GM19324 (cell line): Measurements from ENCODE around the gene HSPG2.

Source experiments
- ATAC-seq: cut with Tn5 transposase; IDR thresholded peaks from one replicate; pipeline ENCODE4 v1.9.1; 2021; ENCODE audit warnings: mild to moderate bottlenecking, moderate library complexity; ENCODE audit not compliant: unreplicated experiment, low FRiP score

HSPG2 gene

DNA sequence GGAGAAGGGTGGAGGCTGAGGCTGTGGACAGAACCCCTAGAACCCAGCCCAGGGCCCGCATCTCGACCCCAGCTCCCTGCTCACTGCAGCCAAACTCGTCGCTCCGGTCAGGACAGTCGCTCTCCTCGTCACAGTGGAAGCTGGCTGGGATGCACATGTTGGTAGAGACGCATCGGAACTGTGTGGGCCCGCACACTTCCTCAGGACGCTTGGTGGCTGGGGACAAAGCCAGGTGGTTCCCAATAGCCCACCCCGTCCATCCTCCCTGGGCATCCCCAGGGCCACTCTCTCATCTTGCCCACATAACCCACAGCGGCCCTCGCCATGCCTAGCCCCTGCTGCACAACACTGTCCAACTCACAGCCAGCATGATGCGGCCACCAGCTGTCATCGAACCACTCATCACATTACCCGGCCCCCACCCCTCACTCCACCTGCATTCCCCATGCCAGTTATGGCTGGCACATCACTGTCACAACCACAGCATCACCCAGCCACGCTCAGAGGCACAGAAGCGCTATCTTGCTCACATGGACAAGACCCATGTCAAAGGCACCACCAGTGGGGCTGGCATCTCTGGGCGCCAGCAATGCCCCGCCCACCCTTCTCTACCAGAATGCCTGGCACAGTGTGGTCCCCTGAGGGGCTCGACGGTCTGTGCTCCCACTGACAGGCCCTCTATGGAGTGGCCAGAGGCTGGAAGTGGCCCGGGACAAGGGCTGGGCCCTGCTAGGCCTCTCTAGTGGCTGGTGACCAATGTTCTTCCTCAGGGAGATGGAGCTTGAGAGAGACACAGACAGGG is 51.7 kb downstream of the HSPG2 start:
- no peak for ATAC-seq

DNA sequence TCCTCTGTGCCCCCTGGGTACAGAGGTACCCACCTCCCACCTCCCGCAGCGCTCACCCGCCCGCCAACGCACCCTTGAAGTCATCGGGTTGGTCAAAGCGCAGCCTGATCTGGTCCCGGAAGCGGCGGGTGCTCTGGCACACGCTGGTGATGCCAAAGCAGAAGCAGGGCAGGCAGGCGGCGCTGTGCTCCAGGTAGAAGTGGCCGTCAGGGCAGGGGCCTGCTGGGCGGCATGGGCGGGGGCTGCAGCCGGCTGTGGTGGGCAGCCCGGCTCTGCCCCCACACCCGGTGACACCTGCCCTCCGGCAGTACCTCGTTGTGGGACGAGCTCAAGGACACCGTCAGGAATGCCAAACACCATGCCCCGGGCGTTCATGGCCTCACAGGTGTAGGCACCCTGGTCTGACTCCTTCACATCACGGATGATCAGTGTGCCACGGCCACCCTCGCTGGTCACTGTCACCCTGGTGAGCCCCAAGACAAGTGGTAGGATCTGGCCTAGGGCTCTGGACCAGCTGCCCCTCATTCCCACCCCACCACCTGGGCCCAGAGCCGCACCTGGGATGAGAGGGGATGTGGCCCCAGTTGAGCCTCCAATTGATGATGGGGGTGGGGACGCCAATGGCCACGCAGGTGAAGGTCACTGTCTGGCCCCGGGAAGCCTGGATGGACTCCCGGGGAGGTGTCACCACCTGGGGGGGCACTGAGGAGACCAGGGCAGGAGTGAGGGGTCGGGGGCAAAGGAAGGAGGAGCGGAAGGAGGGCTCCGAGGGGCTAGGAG is 52.5 kb downstream of the HSPG2 start:
- ATAC-seq: no peak

GRCh38 chr1:21882721-21883415 is 54.2 kb downstream of the HSPG2 start:
- ATAC-seq: no peak

DNA sequence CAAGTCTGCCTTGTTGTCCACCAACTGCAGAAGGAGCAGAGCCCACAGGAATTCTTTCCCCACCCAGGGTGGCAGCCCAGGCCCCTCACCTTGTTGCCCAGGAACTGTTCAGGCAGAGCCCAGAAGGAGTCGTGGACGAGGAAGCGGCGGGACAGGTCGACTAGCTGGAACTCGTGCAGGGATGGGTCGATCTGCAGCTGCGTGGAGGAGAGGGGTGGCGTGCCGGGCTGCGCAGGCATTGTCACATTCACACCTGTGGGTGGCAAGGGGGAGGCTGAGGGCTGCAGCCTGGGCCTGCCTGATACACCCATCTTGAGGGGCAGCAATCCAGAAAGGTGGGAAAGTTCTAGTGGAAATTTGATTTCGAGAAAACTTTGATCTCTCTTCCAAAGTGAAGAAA is 55.9 kb downstream of the HSPG2 start:
- ATAC-seq: no peak

- ATAC-seq: no peak
Measured at GRCh38 chr1:21880619-21880970, 56.5 kb downstream of the HSPG2 start.

GRCh38 chr1:21879928-21880618 is 57.0 kb downstream of the HSPG2 start:
- ATAC-seq: no peak

DNA sequence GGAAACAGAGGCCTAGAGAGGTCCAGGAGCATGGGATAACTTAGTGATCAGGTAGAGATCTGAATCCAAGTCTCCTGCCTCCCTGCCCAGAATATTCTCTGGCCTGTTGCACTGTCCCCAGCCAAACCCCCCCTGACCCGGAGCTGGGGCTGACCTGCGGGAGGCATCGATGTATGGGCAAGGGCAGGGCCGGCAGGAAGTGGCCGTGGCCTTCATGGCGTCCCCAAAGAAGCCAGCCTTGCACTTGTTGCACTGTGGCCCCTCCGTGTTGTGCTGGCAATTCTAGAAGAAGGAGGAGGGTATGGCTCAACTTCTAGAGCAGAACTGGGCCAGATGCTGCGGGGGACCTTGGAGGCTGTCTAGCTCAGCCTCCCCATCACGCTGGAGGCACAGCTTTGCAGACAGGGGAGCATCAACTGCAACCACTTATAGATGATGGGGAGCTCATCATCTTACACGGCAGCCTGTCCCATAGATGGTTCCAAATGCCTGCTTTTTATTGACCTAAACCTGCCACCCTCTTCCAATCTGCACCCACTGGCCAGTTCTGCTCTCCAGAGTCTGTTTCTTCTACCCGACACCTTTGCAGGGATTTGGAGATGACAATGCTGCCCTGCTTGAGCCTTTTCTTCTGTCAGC is 58.2 kb downstream of the HSPG2 start:
- ATAC-seq: no peak

DNA sequence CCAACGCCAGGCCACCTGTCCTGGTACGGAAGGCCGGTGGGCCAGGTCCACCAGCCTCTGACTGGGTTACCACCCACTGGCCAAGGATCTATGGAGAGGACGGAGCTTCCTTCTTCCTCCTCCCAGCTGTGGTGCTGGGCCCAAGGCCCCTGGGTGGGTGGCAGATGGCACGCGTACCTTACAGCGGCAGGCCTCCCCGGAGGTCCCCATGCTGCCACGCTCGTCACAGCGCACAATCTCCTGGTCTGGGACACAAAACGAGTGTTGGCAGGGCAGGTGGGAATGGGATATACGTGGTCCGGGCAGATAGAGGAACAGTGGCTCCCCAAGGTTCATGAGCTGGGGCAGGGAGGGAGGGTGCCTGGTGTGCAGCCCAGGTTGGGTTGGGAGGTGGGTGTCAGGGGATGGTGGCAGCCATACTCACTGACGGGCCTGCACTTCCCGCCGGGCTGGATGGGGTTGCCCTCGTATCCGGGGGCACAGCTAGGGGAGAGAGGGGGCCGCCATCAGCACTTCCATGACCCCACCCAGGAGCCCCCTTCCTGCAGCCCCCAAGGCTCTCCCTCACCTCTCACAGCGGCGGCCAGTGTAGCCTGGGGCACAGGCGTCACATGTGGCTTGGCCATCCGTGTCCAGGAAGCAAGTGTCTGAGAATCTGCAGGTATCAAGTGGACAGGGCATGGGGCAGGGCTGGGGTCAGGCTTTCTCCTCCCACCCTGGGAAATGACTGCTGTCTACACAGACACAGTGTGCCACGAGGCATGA is 58.9 kb downstream of the HSPG2 start:
- no peak for ATAC-seq

GRCh38 chr1:21876267-21876666 is 60.8 kb downstream of the HSPG2 start:
- no peak for ATAC-seq

- ATAC-seq: no peak
Measured at GRCh38 chr1:21875621-21876063, 61.5 kb downstream of the HSPG2 start.

DNA sequence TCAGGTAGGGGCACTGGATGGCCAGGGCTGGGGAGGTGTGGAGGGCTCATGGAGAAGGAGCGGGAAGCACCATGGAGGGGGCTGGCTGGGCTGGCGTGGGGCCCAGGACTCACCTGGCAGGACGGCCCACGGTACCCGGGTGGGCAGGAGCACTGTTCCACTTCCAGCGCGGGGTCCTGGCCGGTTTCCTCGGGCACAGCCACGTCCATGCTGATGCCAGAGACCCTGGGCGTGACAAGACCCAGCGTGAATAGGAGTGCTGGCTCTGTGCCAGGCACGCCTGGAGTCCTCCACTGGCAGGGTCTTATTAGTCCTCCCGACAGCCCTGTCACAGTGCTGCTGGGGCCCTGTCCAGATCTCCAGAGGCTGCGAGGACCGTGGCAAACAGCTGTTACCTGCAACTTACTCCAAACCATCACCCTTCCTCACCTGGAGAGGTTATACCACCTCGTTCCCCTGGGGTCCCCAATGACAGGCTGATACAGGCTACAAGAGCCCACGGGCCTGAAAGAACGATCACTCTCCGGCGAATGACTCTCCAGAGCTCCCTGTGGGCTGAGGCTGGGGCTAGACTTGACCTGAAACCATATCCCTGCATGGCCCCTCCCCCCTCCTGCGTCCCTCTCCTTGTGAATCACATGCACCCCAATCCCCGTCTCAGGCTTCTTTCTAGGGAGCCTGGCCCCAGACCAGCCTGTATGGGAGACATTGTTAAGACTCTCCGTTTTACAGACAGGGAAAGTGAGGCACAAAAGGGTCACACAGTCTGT is 62.1 kb downstream of the HSPG2 start:
- ATAC-seq: no peak

GRCh38 chr1:21874328-21874727 is 62.8 kb downstream of the HSPG2 start:
- ATAC-seq: no peak

DNA sequence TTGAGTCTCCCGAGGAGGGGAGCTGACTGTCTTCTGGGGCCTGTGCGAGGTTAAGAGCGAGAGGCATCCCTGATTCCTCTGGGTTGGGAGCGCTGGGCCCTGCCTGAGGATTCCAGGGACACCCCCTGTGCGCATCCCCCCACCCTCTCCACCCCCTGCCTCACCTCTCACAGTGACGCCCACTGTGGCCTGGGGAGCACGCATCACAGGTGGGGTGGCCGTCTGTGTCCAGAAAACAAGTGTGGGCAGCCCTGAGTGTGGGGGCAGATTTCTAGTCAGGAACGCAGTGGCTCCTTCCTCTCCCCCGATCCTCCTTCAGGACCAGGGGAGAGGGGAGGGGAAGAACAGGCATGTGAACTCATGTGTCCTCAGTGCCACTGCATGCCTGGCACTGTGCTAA is 63.3 kb downstream of the HSPG2 start:
- no peak for ATAC-seq

- no peak for ATAC-seq
Measured at GRCh38 chr1:21873174-21873573, 63.9 kb downstream of the HSPG2 start.

DNA sequence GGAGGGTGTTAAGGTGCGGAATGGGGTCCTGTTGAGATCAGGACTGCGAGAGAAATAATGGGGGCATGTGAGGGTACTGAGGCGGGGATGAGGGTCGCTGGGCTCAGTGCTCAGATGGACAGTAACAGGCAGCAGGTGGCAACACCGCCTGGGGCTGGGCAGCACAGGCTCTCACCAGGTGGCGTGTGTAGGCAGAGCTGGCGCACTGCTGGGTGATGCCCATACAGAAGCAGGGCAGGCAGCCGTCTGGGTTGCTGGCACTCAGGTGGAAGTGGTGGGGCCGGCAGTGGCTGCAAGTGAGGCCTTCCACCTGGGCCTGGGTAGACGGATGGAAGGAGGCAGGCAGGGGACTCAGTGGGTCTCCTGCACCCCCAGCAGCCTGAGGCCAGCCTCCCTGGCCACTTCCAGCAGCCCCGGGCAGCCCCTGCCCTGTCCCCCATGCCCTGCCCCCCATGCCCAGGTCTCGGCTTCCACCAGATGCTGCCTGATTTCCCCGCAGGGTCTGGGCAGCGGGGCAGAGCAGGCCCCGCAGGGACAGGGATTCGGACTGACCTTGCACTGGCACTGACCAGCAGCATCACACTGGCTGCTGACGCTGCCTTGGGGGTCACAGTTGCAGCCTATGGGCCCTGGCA is 64.5 kb downstream of the HSPG2 start:
- no peak for ATAC-seq

- no peak for ATAC-seq
Measured at GRCh38 chr1:21871943-21872342, 65.2 kb downstream of the HSPG2 start.

DNA sequence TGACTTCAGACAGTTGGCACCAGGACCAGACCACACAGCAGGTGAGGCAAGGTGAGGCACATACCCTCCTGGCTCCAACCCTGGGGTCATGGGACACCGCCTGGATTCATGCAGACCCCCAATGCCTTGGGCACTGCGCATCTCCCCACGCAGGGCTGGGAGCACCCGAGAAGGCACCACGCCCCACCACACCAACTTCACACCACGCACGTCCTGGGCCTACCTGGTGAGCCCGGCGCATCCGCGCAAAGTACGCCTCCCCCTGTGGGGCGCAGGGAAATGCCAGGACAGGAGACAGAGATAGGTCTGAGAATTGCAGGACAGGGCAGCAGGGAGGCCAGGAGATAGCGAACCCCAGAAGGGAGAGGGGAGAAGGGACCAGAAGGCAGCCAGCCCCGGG is 66.5 kb downstream of the HSPG2 start:
- ATAC-seq: no peak

GRCh38 chr1:21869620-21870121 is 67.4 kb downstream of the HSPG2 start:
- no peak for ATAC-seq
